Left kidney (tissue), 8 donors: ENCODE results near the gene PSG7. TPM values are rescaled to one million over a fixed set of nuclear protein-coding genes. Genes with fewer than 3 reads are reported as not detected.
"Not testable (repeated sequence)": the region's sequence is repeated elsewhere in the genome, so short reads cannot be mapped to it uniquely, and the experiment has no call there.

ENCODE experiments used
- DNase-seq: peaks from one replicate; pipeline ENCODE4 v3.0.0-alpha.2; 2013
- long read RNA-seq, 8 donors: transcript quantifications; one replicate each; lab custom pipeline, GENCODE V29; 2026
- polyA plus RNA-seq: library from polyadenylated mRNA; unstranded; fragments of 120-200 nt; gene quantifications from one replicate; pipeline ENCODE4 v1.2.1, GENCODE V29; 2013; ENCODE audit not compliant: insufficient read length

The PSG7 gene
- polyA plus RNA-seq: not detected
- long read RNA-seq, donor 1: 0 reads
- long read RNA-seq, donor 2: 0 reads
- long read RNA-seq, donor 3: 0 reads
- long read RNA-seq, donor 4: 0 reads
- long read RNA-seq, donor 5: 0 reads
- long read RNA-seq, donor 6: 0 reads
- long read RNA-seq, donor 7: 0 reads
- long read RNA-seq, donor 8: 0 reads

- DNase-seq: not testable (repeated sequence)
Observed at GRCh38 chr19:42937107-42937506, at the start of gene PSG7. Gene PSG7 (minus strand): TSS chr19:42937207. CDS start chr19:42937076, 131 bp downstream.

GRCh38 chr19:42985588-42985987, 48.6 kb upstream of the PSG7 start:
- no peak for DNase-seq

GRCh38 chr19:42982111-42982510, 45.1 kb upstream of the PSG7 start:
- DNase-seq: not testable (repeated sequence)

GRCh38 chr19:42971451-42971850, 34.4 kb upstream of the PSG7 start:
- not testable (repeated sequence) for DNase-seq

GRCh38 chr19:42965176-42965575, 28.2 kb upstream of the PSG7 start:
- DNase-seq: no peak

- no peak for DNase-seq
Observed at GRCh38 chr19:42961119-42961518, 24.1 kb upstream of the PSG7 start.

GRCh38 chr19:42952126-42952525, 15.1 kb upstream of the PSG7 start:
- not testable (repeated sequence) for DNase-seq

GRCh38 chr19:42951476-42951875, 14.5 kb upstream of the PSG7 start:
- peak; percentile 11 for DNase-seq

GRCh38 chr19:42942187-42942789, 5.3 kb upstream of the PSG7 start:
- DNase-seq: no peak

- not testable (repeated sequence) for DNase-seq
Observed at GRCh38 chr19:42934726-42935125, 2.3 kb downstream of the PSG7 start.

- DNase-seq: not testable (repeated sequence)
Observed at GRCh38 chr19:42934183-42934582, 2.8 kb downstream of the PSG7 start.

- DNase-seq: not testable (repeated sequence)
Observed at GRCh38 chr19:42933412-42933811, 3.6 kb downstream of the PSG7 start.

- DNase-seq: not testable (repeated sequence)
Observed at GRCh38 chr19:42932485-42933101, 4.4 kb downstream of the PSG7 start.

GRCh38 chr19:42930214-42930613, 6.8 kb downstream of the PSG7 start:
- DNase-seq: not testable (repeated sequence)

- no peak for DNase-seq
Observed at GRCh38 chr19:42928896-42929295, 8.1 kb downstream of the PSG7 start.

GRCh38 chr19:42926781-42927180, 10.2 kb downstream of the PSG7 start:
- no peak for DNase-seq

- DNase-seq: not testable (repeated sequence)
Observed at GRCh38 chr19:42923106-42923505, 13.9 kb downstream of the PSG7 start.

- not testable (repeated sequence) for DNase-seq
Observed at GRCh38 chr19:42920971-42921370, 16.0 kb downstream of the PSG7 start.

- DNase-seq: no peak
Observed at GRCh38 chr19:42919757-42920079, 17.3 kb downstream of the PSG7 start.

- not testable (repeated sequence) for DNase-seq
Observed at GRCh38 chr19:42919070-42919756, 17.8 kb downstream of the PSG7 start.

GRCh38 chr19:42918377-42919069, 18.5 kb downstream of the PSG7 start:
- DNase-seq: not testable (repeated sequence)

- not testable (repeated sequence) for DNase-seq
Observed at GRCh38 chr19:42917634-42918033, 19.4 kb downstream of the PSG7 start, which contains the start of gene PSG6. Gene PSG6 (minus strand): TSS chr19:42917894. CDS start chr19:42917792, 102 bp downstream.
